SK-N-SH treated with all-trans-retinoic acid at 6 μM for 48 hours (cell line): Measurements from ENCODE around the gene LYSMD3.

Source experiments
- ATAC-seq: fragments of 200-7000 bp; cut with Tn5 transposase; 3 replicates; pipeline ENCODE4 v1.9.1; 2020; ENCODE audit warnings: mild to moderate bottlenecking, moderate library complexity
- BACH2 ChIP-seq: fragments of 250-450 bp; sonication (Bioruptor Pico); IDR thresholded peaks from 2 replicates; pipeline ENCODE4 v1.9.0; 2021; ENCODE audit warnings: mild to moderate bottlenecking, borderline replicate concordance
- CREB5 ChIP-seq: fragments of 250-450 bp; sonication (Bioruptor Pico); IDR thresholded peaks from 2 replicates; pipeline ENCODE4 v1.5.1; 2020; ENCODE audit warnings: low read depth, mild to moderate bottlenecking, moderate library complexity
- CSDC2 ChIP-seq: fragments of 250-450 bp; sonication (Bioruptor Pico); IDR thresholded peaks from 2 replicates; pipeline ENCODE4 v1.5.0; 2020; ENCODE audit warnings: mild to moderate bottlenecking, moderate library complexity
- CSRNP3 ChIP-seq: fragments of 250-450 bp; sonication (Bioruptor Pico); IDR thresholded peaks from 2 replicates; pipeline ENCODE4 v1.5.1; 2021; ENCODE audit warnings: mild to moderate bottlenecking, moderate library complexity
- ESRRG ChIP-seq: fragments of 250-450 bp; sonication (Bioruptor Pico); IDR thresholded peaks from 2 replicates; pipeline ENCODE4 v1.6.1; 2021; ENCODE audit warnings: mild to moderate bottlenecking
- GLIS3 ChIP-seq: fragments of 250-450 bp; sonication (Bioruptor Pico); IDR thresholded peaks from 2 replicates; pipeline ENCODE4 v1.5.0; 2020; ENCODE audit warnings: mild to moderate bottlenecking, moderate library complexity
- ISL1 ChIP-seq: fragments of 250-450 bp; sonication (Bioruptor Pico); IDR thresholded peaks from 2 replicates; pipeline ENCODE4 v2.1.2; 2022; ENCODE audit warnings: mild to moderate bottlenecking, moderate library complexity
- OSR1 ChIP-seq: fragments of 250-450 bp; sonication (Bioruptor Pico); IDR thresholded peaks from 2 replicates; pipeline ENCODE4 v1.8.0; 2022; ENCODE audit warnings: moderate library complexity, mild to moderate bottlenecking, inconsistent platforms
- POU6F1 ChIP-seq: fragments of 250-450 bp; sonication (Bioruptor Pico); IDR thresholded peaks from 2 replicates; pipeline ENCODE4 v1.8.0; 2021; ENCODE audit warnings: low read depth, mild to moderate bottlenecking, moderate library complexity, borderline replicate concordance
- PPARA ChIP-seq: fragments of 250-450 bp; sonication (Bioruptor Pico); IDR thresholded peaks from 2 replicates; pipeline ENCODE4 v1.5.0; 2020; ENCODE audit warnings: mild to moderate bottlenecking, borderline replicate concordance
- RARB ChIP-seq: fragments of 250-450 bp; sonication (Bioruptor Pico); IDR thresholded peaks from 2 replicates; pipeline ENCODE4 v1.8.0; 2021; ENCODE audit warnings: mild to moderate bottlenecking, moderate library complexity
- TCF4 ChIP-seq: fragments of 250-450 bp; sonication (Bioruptor Pico); IDR thresholded peaks from 2 replicates; pipeline ENCODE4 v1.8.0; 2021; ENCODE audit warnings: mild to moderate bottlenecking, moderate library complexity, borderline replicate concordance
- TOX ChIP-seq: fragments of 250-450 bp; sonication (Bioruptor Pico); IDR thresholded peaks from 2 replicates; pipeline ENCODE4 v1.8.0; 2021; ENCODE audit warnings: mild to moderate bottlenecking, moderate library complexity, borderline replicate concordance
- TSHZ2 ChIP-seq: fragments of 250-450 bp; sonication (Bioruptor Pico); IDR thresholded peaks from 2 replicates; pipeline ENCODE4 v1.5.0; 2020; ENCODE audit warnings: mild to moderate bottlenecking, moderate library complexity
- ZC3H10 ChIP-seq: fragments of 250-450 bp; sonication (Bioruptor Pico); IDR thresholded peaks from 2 replicates; pipeline ENCODE4 v1.5.1; 2021; ENCODE audit warnings: mild to moderate bottlenecking, moderate library complexity
- ZFP3 ChIP-seq: fragments of 250-450 bp; sonication (Bioruptor Pico); IDR thresholded peaks from 2 replicates; pipeline ENCODE4 v1.5.0; 2020; ENCODE audit warnings: mild to moderate bottlenecking, moderate library complexity
- ZFP30 ChIP-seq: fragments of 450-650 bp; formaldehyde crosslinking; IDR thresholded peaks from 2 replicates; pipeline ENCODE4 v1.5.0; 2022; ENCODE audit warnings: mild to moderate bottlenecking, moderate library complexity
- ZNF565 ChIP-seq: fragments of 450-650 bp; formaldehyde crosslinking; conservative IDR thresholded peaks from 2 replicates; pipeline ENCODE4 v1.5.0; 2020; ENCODE audit warnings: low read depth, mild to moderate bottlenecking, moderate library complexity
- ZNF70 ChIP-seq: fragments of 450-650 bp; formaldehyde crosslinking; IDR thresholded peaks from 2 replicates; pipeline ENCODE4 v1.5.0; 2020; ENCODE audit warnings: mild to moderate bottlenecking, moderate library complexity
- ZNF8 ChIP-seq: fragments of 450-650 bp; formaldehyde crosslinking; IDR thresholded peaks from 2 replicates; pipeline ENCODE4 v1.5.0; 2020; ENCODE audit warnings: mild to moderate bottlenecking, moderate library complexity

Gene LYSMD3

DNA sequence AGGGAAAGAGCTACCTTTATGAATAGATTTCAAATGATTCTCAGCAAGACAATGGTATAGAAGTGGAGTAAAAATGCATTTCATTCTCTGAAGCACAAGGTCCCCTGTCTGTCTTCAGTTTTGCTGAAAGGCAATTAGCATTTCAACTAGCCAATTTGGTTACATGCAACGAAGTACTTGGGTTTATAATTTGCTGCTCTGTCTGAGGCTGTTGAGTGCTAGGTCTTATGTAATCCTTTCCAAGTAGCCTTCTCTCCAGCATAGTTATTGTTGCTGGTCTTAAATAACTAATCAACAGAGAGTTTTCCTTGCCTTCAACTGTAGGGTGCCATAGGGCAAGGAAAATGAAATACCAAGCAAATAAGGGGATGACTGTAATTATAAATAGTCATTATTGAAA lies 33.7 kb upstream of the LYSMD3 start:
- TF ChIP-seq TCF4 (no peak), ESRRG (CRISPR knock-in tag) (no peak), TOX (CRISPR knock-in tag) (no peak), RARB (CRISPR knock-in tag) (no peak), ISL1 (CRISPR knock-in tag) (no peak), ZFP3 (CRISPR knock-in tag) (no peak), ZNF70 (CRISPR knock-in tag) (no peak), OSR1 (CRISPR knock-in tag) (no peak), ZC3H10 (CRISPR knock-in tag) (no peak), BACH2 (no peak), ZNF8 (CRISPR knock-in tag) (no peak), CSRNP3 (CRISPR knock-in tag) (no peak), TSHZ2 (CRISPR knock-in tag) (no peak), CSDC2 (CRISPR knock-in tag) (no peak), POU6F1 (no peak), PPARA (CRISPR knock-in tag) (no peak), CREB5 (CRISPR knock-in tag) (no peak), GLIS3 (no peak)

DNA sequence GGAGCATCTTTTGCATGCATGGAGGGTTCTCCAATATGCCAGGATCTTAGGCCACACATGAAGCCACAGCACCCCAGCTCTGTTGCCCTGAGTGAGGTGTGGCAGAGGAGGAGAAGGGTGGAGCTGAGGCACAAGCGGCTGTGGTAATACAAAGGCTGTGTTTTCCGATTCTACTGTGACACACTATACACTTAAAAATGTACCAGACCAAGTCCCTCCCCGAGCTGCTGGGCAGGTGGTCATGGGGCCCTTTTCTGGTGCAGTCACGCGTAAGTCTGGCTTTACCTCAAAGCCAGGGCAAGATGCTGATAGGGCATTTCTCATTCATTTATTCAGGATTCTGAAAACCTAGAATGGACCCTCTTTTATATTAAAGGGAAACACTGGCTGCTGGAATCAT lies 33.0 kb upstream of the LYSMD3 start:
- no peak for ATAC-seq
- no peak for TF ChIP-seq ISL1 (CRISPR knock-in tag)
- no peak for TF ChIP-seq ZFP30 (CRISPR knock-in tag)
- TF ChIP-seq TCF4, result no peak
- no peak for TF ChIP-seq CREB5 (CRISPR knock-in tag)

More for the DNA sequence above, 33.7 kb upstream of the LYSMD3 start:
- ATAC-seq, result no peak

DNA sequence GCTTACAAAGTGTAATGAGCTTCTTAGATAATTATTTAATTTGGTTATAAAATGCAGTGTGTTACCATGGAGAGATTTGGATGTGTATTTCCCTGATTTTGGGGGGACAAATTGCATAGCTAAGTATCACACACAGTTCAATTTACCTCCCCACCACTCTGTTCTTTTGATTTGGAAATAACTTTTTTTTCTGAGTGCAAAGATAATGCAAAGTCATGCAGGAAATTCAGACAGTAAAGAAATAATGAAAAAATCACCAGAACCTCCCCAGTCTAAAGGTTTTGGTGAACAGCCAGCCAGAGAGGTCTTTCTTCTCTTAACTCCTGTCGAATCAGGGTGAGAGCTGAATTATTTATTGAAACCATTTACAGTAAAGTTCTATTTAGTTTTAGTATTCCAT lies 32.4 kb upstream of the LYSMD3 start:
- TF ChIP-seq OSR1 (CRISPR knock-in tag), result no peak
- no peak for TF ChIP-seq ZNF565 (CRISPR knock-in tag)
- TF ChIP-seq ISL1 (CRISPR knock-in tag), result no peak
- ATAC-seq, result no peak

DNA sequence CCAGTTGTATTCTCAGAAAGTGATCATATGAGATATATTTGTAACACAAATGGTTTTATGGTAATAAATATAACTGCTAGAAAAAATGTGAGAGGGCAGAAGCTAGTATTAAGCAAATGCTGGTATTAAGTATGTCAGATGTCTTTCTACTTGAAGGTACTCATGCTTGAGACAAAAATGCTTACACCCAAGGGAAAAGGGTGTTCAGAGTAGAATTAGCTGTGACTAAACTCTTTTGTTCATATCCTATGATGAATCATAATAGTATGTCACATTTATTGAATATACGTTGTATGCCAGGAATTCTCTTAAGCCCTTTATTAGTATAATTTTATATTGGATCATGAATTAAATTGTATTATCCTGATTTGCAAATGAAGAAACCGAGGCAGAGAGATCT lies 31.4 kb upstream of the LYSMD3 start:
- no peak for ATAC-seq
- no peak for TF ChIP-seq PPARA (CRISPR knock-in tag)
- TF ChIP-seq TSHZ2 (CRISPR knock-in tag), result no peak
- no peak for TF ChIP-seq GLIS3
- no peak for TF ChIP-seq CSRNP3 (CRISPR knock-in tag)
- TF ChIP-seq POU6F1, result no peak
- TF ChIP-seq ZC3H10 (CRISPR knock-in tag), result no peak
